Smooth muscle cell (in vitro differentiated cells): ENCODE results near the gene KRTAP29-1. TPM values are rescaled to one million over a fixed set of nuclear protein-coding genes. Genes with fewer than 3 reads are reported as not detected.
"Not testable (repeated sequence)": the region's sequence is repeated elsewhere in the genome, so short reads cannot be mapped to it uniquely, and the experiment has no call there.

ENCODE experiments used
- DNase-seq: peaks from one replicate; lab custom pipeline; 2025; ENCODE audit not compliant: unreplicated experiment; lab: John Stamatoyannopoulos, UW
- H2AFZ ChIP-seq: fragments of 200-600 bp; sonication (generic); 2 replicates; pipeline ENCODE4 v1.6.0; 2016; ENCODE audit warnings: antibody characterized with exemption, low read depth, mild to moderate bottlenecking
- H3F3A ChIP-seq: fragments of 200-600 bp; sonication (generic); 2 replicates; pipeline ENCODE4 v1.6.0; 2017; ENCODE audit warnings: antibody characterized with exemption, low read depth
- H3K27ac ChIP-seq: fragments of 200-600 bp; sonication (generic); 2 replicates; pipeline ENCODE4 v1.5.1; 2016; ENCODE audit warnings: low read depth, mild to moderate bottlenecking
- H3K27me3 ChIP-seq: fragments of 200-600 bp; sonication (generic); 2 replicates; pipeline ENCODE4 v1.6.1; 2016; ENCODE audit warnings: low read depth, mild to moderate bottlenecking
- H3K36me3 ChIP-seq: fragments of 200-600 bp; sonication (generic); 2 replicates; pipeline ENCODE4 v1.5.1; 2016; ENCODE audit warnings: low read depth
- H3K4me1 ChIP-seq: fragments of 200-600 bp; sonication (generic); 2 replicates; pipeline ENCODE4 v1.5.1; 2016; ENCODE audit warnings: low read depth
- H3K4me2 ChIP-seq: fragments of 200-600 bp; sonication (generic); 2 replicates; pipeline ENCODE4 v1.6.0; 2016; ENCODE audit warnings: mild to moderate bottlenecking
- H3K4me3 ChIP-seq: fragments of 200-600 bp; sonication (generic); 2 replicates; pipeline ENCODE4 v1.5.1; 2016; ENCODE audit warnings: mild to moderate bottlenecking
- H3K79me2 ChIP-seq: fragments of 200-600 bp; sonication (generic); 2 replicates; pipeline ENCODE4 v1.6.0; 2016; ENCODE audit warnings: low read depth, mild to moderate bottlenecking
- H3K9ac ChIP-seq: fragments of 200-600 bp; sonication (generic); 2 replicates; pipeline ENCODE4 v1.6.0; 2016; ENCODE audit warnings: low read depth
- H3K9me3 ChIP-seq: fragments of 200-600 bp; sonication (generic); replicated peaks from 2 replicates; pipeline ENCODE4 v1.5.1; 2016; ENCODE audit warnings: low read depth
- H4K20me1 ChIP-seq: fragments of 200-600 bp; sonication (generic); 2 replicates; pipeline ENCODE4 v1.6.0; 2016; ENCODE audit warnings: low read depth
- CTCF ChIP-seq: fragments of 200-600 bp; sonication (generic); IDR thresholded peaks from 2 replicates; pipeline ENCODE4 v1.5.1; 2017; ENCODE audit warnings: borderline replicate concordance, mild to moderate bottlenecking, antibody characterized with exemption; ENCODE audit not compliant: insufficient read depth, poor library complexity, severe bottlenecking
- WGBS: methylation state at CpG from one replicate; pipeline ENCODE4 v1.1.7; 2016; ENCODE audit warnings: low lambda C conversion rate; 5-methylcytosine and 5-hydroxymethylcytosine counted together
- polyA plus RNA-seq: library from polyadenylated mRNA; unstranded; fragments of >200 nt; fragmentation: Nextera tagmentation; extraction: Ambion mirVana; gene quantifications from 2 replicates; pipeline ENCODE4 v1.2.1, GENCODE V29; 2016
- total RNA-seq: library from RNA; depleted of rRNA; stranded (reverse); fragments of >200 nt; gene quantifications from 2 replicates; pipeline ENCODE4 v1.2.3, GENCODE V29; 2014

Gene KRTAP29-1
- total RNA-seq (not detected in 2 replicates), polyA plus RNA-seq (not detected in 2 replicates)

- Histone ChIP-seq H3K27me3 (no peaks in the 10 kb centered on the region), H4K20me1 (no peaks in the 10 kb centered on the region), H3K9ac (no peak within 1 kb of the TSS), H3K9me3 (no peaks in the 10 kb centered on the region), H3K4me2 (no peak within 1 kb of the TSS), H3K4me1 (no peaks in the 10 kb centered on the region), H3K27ac (no peak within 1 kb of the TSS), H3F3A (no peaks in the 10 kb centered on the region), H2AFZ (no peak within 1 kb of the TSS), H3K79me2 (no peaks in the 10 kb centered on the region), H3K36me3 (no peaks in the 10 kb centered on the region), H3K4me3 (no peak within 1 kb of the TSS)
- DNase-seq: no peak
- WGBS: 91% methylated on average over 11 of the region's 11 CpGs
- TF ChIP-seq CTCF: no peak
Observed at GRCh38 chr17:41301916-41302901, at the start of gene KRTAP29-1. Gene KRTAP29-1 (minus strand): TSS chr17:41302851. CDS start chr17:41302851, 0 bp downstream.

GRCh38 chr17:41351177-41351576 lies 48.5 kb upstream of the KRTAP29-1 start:
- no peak for DNase-seq
- H3K4me2 ChIP-seq: no peak overlapping the region
- H3K36me3 ChIP-seq: no peaks in the 10 kb centered on the region
- no peak overlapping the region for H3K4me3 ChIP-seq
- 86% methylated on average over 2 of the region's 2 CpGs for WGBS
- no peak overlapping the region for H3K9ac ChIP-seq
- no peaks in the 10 kb centered on the region for H3K4me1 ChIP-seq
- H3K9me3 ChIP-seq: no peaks in the 10 kb centered on the region
- H4K20me1 ChIP-seq: no peaks in the 10 kb centered on the region
- no peaks in the 10 kb centered on the region for H3K79me2 ChIP-seq
- no peak overlapping the region for H3K27ac ChIP-seq
- no peak for TF ChIP-seq CTCF
- H2AFZ ChIP-seq: no peak overlapping the region
- no peaks in the 10 kb centered on the region for H3K27me3 ChIP-seq
- H3F3A ChIP-seq: no peaks in the 10 kb centered on the region

GRCh38 chr17:41350381-41350878 lies 47.8 kb upstream of the KRTAP29-1 start, which contains the start of gene KRT33A:
Gene KRT33A (minus strand): TSS chr17:41350828. CDS start chr17:41350767, 61 bp downstream.
- not testable (repeated sequence) for H3K27me3 ChIP-seq, H3K36me3 ChIP-seq, H3K9me3 ChIP-seq, DNase-seq, H2AFZ ChIP-seq, H3K4me3 ChIP-seq, H3K4me1 ChIP-seq, H4K20me1 ChIP-seq, H3K79me2 ChIP-seq, H3K4me2 ChIP-seq, H3K9ac ChIP-seq, H3K27ac ChIP-seq, H3F3A ChIP-seq
- WGBS: 91% methylated on average over 16 of the region's 16 CpGs

GRCh38 chr17:41347869-41348760 lies 45.5 kb upstream of the KRTAP29-1 start:
- Histone ChIP-seq H4K20me1 (no peaks in the 10 kb centered on the region), H3K9ac (no peak overlapping the region), H3K27ac (no peak overlapping the region), H3K4me1 (no peaks in the 10 kb centered on the region), H3K79me2 (no peaks in the 10 kb centered on the region), H2AFZ (no peak overlapping the region), H3K4me3 (no peak overlapping the region), H3F3A (no peaks in the 10 kb centered on the region), H3K9me3 (no peaks in the 10 kb centered on the region), H3K36me3 (no peaks in the 10 kb centered on the region), H3K4me2 (no peak overlapping the region), H3K27me3 (no peaks in the 10 kb centered on the region)
- WGBS: 81% methylated on average over 7 of the region's 7 CpGs
- DNase-seq: no peak
- TF ChIP-seq CTCF: no peak

GRCh38 chr17:41346421-41346820 lies 43.8 kb upstream of the KRTAP29-1 start:
- DNase-seq, H3K4me2 ChIP-seq: not testable (repeated sequence)
- 96% methylated on average over 16 of the region's 16 CpGs for WGBS

More at GRCh38 chr17:41346421-41346820, 43.8 kb upstream of the KRTAP29-1 start:
- H3K79me2 ChIP-seq, H3K4me3 ChIP-seq, H3K27me3 ChIP-seq, H3K36me3 ChIP-seq, H3K9me3 ChIP-seq, H3K27ac ChIP-seq, H2AFZ ChIP-seq, H3F3A ChIP-seq, H3K4me1 ChIP-seq, H3K9ac ChIP-seq, H4K20me1 ChIP-seq: not testable (repeated sequence)
